ENCODE results near the gene C3orf85. TPM values are rescaled to one million over a fixed set of nuclear protein-coding genes. Genes with fewer than 3 reads are reported as not detected.

C3orf85 gene
- total RNA-seq, 1 experiment from 2014 or later = not detected

DNA sequence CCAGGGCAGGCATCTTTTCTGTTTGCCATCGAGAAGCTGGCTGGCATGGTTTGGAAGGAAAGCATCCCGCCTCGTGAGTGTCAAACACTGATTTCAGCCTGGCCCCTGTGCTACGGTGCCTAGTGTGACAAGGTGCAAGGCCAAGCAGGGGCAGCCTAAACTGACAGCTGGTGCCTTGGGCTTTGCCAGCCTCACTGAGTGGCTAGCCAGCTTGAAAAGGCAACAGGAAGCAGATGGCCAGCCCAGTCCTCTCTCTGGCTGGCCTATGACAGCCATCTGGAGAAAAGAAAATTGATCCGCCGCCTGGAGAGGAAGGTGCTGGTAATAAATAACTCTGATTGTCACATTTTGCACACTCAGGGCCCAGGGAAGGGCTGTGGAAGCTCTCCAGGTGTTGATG lies 52.2 kb downstream of the C3orf85 start:
- no peaks in the 10 kb centered on the region for H3K36me3 ChIP-seq
- DNase-seq = no peak
- 0 out of 2 replicates have a peak, but pooled peaks cover 2% of the 10 kb centered on the region for H3K27me3 ChIP-seq

DNA sequence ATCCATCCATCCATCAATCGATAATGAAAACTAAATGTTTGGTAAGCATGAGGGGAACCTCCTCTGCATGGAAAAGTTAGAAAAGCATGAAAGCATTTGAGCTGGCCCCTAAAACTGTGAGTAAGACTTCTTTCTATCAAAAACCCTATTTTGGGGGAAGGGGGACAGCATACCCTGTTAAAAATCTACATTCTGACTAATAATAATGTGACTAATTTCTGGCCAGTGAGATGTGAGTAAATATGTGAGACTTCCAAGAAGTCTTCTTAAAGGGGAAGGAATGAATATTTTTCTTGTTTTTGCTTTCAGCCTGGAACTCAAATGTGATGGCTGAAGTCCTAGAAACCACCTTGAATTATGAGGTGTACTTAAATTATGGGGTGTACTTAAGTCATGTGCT lies 54.9 kb downstream of the C3orf85 start:
- Histone ChIP-seq H3K27me3 (no peaks in the 10 kb centered on the region), H3K9me3 (no peaks in the 10 kb centered on the region), H3K36me3 (no peaks in the 10 kb centered on the region), H3K4me3 (no peak overlapping the region)
- no peak for DNase-seq

More for the DNA sequence above, 52.2 kb downstream of the C3orf85 start:
- Histone ChIP-seq H3K9me3 (no peaks in the 10 kb centered on the region), H3K4me3 (no peak overlapping the region)

DNA sequence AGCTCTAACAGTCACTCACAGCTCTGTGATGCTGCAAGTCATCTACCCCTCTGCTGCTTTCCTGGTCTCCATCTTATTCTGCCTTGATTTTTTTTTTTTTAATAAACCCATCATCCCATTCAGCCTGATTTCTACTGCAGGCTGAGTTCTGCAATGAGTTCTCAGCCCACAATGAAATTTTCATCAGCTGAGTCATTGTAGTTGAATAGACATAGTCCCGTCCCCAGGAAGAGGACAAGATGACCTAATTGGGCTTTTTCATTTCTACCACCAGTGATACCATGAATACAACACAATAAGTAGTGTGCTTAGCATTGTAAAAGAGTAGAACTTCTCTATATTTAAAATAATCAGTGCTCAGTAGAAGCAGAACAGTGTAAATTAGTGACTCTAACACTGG lies 59.3 kb downstream of the C3orf85 start:
- Histone ChIP-seq H3K4me3 (no peak overlapping the region), H3K27me3 (no peaks in the 10 kb centered on the region), H3K9me3 (no peaks in the 10 kb centered on the region), H3K36me3 (no peaks in the 10 kb centered on the region)
- DNase-seq = no peak

Other genes starting within 250 kb of the C3orf85 start
- not detected in 2 replicates for gene GUCA1C, start 182.8 kb upstream of the C3orf85 start, total RNA-seq (2014; rRNA removed; shearing (Covaris generic); ENCODE audit: low replicate concordance)
- gene MORC1, start 18.6 kb upstream of the C3orf85 start, total RNA-seq (2014; rRNA removed; shearing (Covaris generic); ENCODE audit: low replicate concordance) = not detected in 2 replicates
- not detected in 2 replicates for gene DPPA2, start 179.8 kb downstream of the C3orf85 start, total RNA-seq (2014; rRNA removed; shearing (Covaris generic); ENCODE audit: low replicate concordance)
- not detected in 2 replicates for gene DPPA4, start 200.8 kb downstream of the C3orf85 start, total RNA-seq (2014; rRNA removed; shearing (Covaris generic); ENCODE audit: low replicate concordance)

Data from MG63 (cell line).